AG04450 (cell line): ENCODE measurements around the gene PGLYRP3. TPM values are rescaled to one million over a fixed set of nuclear protein-coding genes. Genes with fewer than 3 reads are reported as not detected.

ENCODE experiments used
- CTCF ChIA-PET: fragments of 300-600, 350-600 bp; formaldehyde crosslinking; extraction: SDS; loops from one replicate; lab custom pipeline; 2022; ENCODE audit warnings: antibody characterized with exemption, inconsistent platforms; lab: Charles Lee
- POLR2A ChIA-PET: fragments of 350-600 bp; formaldehyde crosslinking; extraction: SDS; loops from one replicate; lab custom pipeline; 2021; ENCODE audit warnings: antibody characterized with exemption, inconsistent platforms; lab: Yijun Ruan, JAX
- DNase-seq: peaks from one replicate; pipeline ENCODE4 v3.0.0-alpha.2; 2011; ENCODE audit warnings: low read depth, low spot score
- H3K27ac ChIP-seq: one replicate; pipeline ENCODE4 v1.5.1; 2012; ENCODE audit warnings: low read depth, low read length, control low read depth
- H3K27me3 ChIP-seq: one replicate; pipeline ENCODE4 v1.6.0; 2012; ENCODE audit warnings: low read length; ENCODE audit not compliant: control insufficient read depth, insufficient read depth
- H3K4me3 ChIP-seq: 2 replicates; pipeline ENCODE4 v1.5.1; 2011; ENCODE audit warnings: mild to moderate bottlenecking, low read depth, low read length, control low read depth
- H3K9me3 ChIP-seq: 2 replicates; pipeline ENCODE4 v1.5.1; 2012; ENCODE audit warnings: low read length; ENCODE audit not compliant: control insufficient read depth, insufficient read depth
- CTCF ChIP-seq: IDR thresholded peaks from 2 replicates; pipeline ENCODE4 v1.5.1; 2011; ENCODE audit warnings: low read depth, low read length, control low read depth, inconsistent platforms
- polyA plus RNA-seq: library from polyadenylated mRNA; depleted of rRNA; stranded (reverse); fragments of >200 nt; gene quantifications from 2 replicates; pipeline ENCODE4 v1.2.3, GENCODE V29; 2011

PGLYRP3 gene
- polyA plus RNA-seq, 1 experiment: not detected

DNA sequence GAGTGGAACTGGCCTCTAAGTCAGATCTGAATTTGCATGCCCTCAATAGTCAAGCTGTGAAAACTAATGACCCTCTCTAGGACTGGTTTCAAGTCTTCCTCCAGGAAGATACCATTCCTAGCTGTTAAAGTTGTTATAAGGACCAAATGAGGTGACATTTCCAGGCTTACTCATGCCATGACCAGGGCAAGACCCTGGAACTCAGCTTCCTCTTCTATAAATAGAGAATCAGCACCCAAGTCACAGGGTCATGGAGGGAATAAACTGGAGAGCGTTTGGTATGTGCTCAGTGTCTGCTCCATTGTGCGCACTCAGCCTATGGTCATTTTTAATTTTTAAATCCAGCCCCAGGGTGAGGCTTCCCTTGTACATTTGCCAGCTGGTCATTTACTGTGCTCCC, 47.4 kb upstream of the PGLYRP3 start:
- ChIA-PET CTCF (interaction anchor here (0.9 to 1.3 kb wide), 2 partner anchors 106 to 134 kb away, joined by 3 read pairs; no protein-coding TSS in a partner anchor), POLR2A (no interaction called here)
- no peak overlapping the region for H3K4me3 ChIP-seq
- no peak overlapping the region for H3K27ac ChIP-seq
- H3K27me3 ChIP-seq: peaks cover 6% of the 10 kb centered on the region
- H3K9me3 ChIP-seq: peaks cover 2% of the 10 kb centered on the region; the same call in 1 of the 2 replicates
- TF ChIP-seq CTCF: no peak
- no peak for DNase-seq

DNA sequence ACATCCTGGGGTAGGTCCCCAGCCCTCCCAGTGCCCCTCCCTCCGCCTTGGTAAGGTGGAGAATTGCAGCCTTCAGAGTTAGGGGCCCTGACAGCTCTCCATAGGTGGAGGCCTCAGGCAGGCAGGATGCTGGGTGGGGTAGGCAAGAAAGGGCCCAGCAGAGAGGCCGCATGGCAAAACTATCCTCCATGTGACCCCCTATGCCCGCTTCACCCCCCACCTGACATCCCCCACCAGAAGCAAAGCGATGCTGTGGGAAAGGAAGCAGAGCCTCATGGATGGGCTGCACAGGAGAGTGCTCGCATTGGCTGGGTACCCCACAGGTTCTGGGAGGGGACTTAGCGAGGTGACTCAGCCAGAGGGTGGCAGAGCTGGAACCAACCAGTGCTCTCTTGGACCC, 46.5 kb upstream of the PGLYRP3 start:
- Histone ChIP-seq H3K4me3 (no peak overlapping the region), H3K27ac (no peak overlapping the region), H3K9me3 (peaks cover 2% of the 10 kb centered on the region; the same call in 1 of the 2 replicates), H3K27me3 (peaks cover 3% of the 10 kb centered on the region)
- POLR2A ChIA-PET: interaction anchor here (0.6 kb wide), 1 partner anchor 268 kb away, joined by 3 read pairs; the partner anchor contains the start of gene S100A13
- DNase-seq: no peak
- TF ChIP-seq CTCF: no peak
- CTCF ChIA-PET: interaction anchor here (8.5 kb wide), 1 partner anchor 134 kb away, joined by 354 read pairs; no protein-coding TSS in a partner anchor

DNA sequence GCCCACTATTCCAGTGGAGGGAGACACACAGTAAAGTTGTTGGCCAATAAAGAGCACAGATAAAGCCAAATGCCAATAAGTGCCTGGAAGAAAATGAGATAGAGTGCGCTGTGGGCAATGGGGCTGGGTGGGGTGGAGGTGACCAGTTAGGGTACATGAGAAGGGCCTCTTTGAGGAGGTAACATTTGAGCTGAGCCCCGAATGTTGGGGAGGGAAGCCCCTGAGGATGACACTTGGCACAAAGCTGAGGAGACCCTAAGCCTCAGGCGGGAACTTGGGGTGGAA, 45.9 kb upstream of the PGLYRP3 start:
- ChIA-PET CTCF (interaction anchor here (8.5 kb wide), 1 partner anchor 134 kb away, joined by 354 read pairs; no protein-coding TSS in a partner anchor), POLR2A (no interaction called here)
- Histone ChIP-seq H3K27ac (no peak overlapping the region), H3K4me3 (no peak overlapping the region), H3K27me3 (peaks cover 3% of the 10 kb centered on the region), H3K9me3 (peaks cover 2% of the 10 kb centered on the region; the same call in 1 of the 2 replicates)
- no peak for TF ChIP-seq CTCF
- DNase-seq: no peak

GRCh38 chr1:153357853-153358690, 45.3 kb upstream of the PGLYRP3 start, which contains the start of gene S100A9:
Gene S100A9, plus strand, starts transcription at chr1:153357854. Its CDS starts 430 bp downstream, at chr1:153358284.
- H3K9me3 ChIP-seq: peaks cover 2% of the 10 kb centered on the region; the same call in 1 of the 2 replicates
- no peak for TF ChIP-seq CTCF
- POLR2A ChIA-PET: no interaction called here
- H3K27me3 ChIP-seq: peaks cover 4% of the 10 kb centered on the region
- no peak for DNase-seq
- CTCF ChIA-PET: interaction anchor here (1.6 to 8.5 kb wide), 2 partner anchors 108 to 135 kb away, joined by 3 to 354 read pairs; no protein-coding TSS in a partner anchor
- H3K4me3 ChIP-seq: no peak within 1 kb of the TSS
- H3K27ac ChIP-seq: no peak within 1 kb of the TSS
